ENCODE measurements around the gene LINC00237.

Gene LINC00237

DNA sequence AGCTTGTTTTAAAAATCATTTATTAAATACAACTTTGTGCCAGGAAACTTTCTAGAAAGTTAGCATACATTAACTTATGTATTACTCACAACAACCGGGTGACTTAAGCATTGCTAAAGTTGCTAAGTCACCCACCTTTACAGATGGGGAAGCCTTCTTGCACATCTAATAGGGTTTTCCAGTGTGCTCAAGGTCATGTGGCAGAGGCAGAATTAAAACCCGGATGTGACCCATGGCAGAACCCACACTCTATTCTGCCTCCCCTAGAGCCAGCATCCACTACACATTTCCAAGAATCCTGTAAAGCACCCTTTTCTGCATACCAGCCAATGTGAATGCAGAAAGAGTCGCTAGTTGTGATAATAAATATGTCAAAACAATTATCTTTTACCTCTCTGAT, 13.4 kb downstream of the LINC00237 start:
- TF ChIP-seq, protein P1, sequence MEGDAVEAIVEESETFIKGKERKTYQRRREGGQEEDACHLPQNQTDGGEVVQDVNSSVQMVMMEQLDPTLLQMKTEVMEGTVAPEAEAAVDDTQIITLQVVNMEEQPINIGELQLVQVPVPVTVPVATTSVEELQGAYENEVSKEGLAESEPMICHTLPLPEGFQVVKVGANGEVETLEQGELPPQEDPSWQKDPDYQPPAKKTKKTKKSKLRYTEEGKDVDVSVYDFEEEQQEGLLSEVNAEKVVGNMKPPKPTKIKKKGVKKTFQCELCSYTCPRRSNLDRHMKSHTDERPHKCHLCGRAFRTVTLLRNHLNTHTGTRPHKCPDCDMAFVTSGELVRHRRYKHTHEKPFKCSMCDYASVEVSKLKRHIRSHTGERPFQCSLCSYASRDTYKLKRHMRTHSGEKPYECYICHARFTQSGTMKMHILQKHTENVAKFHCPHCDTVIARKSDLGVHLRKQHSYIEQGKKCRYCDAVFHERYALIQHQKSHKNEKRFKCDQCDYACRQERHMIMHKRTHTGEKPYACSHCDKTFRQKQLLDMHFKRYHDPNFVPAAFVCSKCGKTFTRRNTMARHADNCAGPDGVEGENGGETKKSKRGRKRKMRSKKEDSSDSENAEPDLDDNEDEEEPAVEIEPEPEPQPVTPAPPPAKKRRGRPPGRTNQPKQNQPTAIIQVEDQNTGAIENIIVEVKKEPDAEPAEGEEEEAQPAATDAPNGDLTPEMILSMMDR (IDR thresholded peaks at IDR 0.05; ENCODE audit: extremely low read depth, insufficient read depth, missing control alignments): no peak
- DNase-seq (ENCODE audit: low spot score): no peak
- in situ Hi-C loops (cut with MboI; ENCODE audit: low pct_unique_long_range_greater_than_20kb, low sequenced_read_pairs, unreplicated experiment): no loop called here

GRCh38 chr20:21090721-21091120, 15.4 kb downstream of the LINC00237 start:
- TF ChIP-seq, protein P1 (IDR thresholded peaks at IDR 0.05; ENCODE audit: extremely low read depth, insufficient read depth, missing control alignments): no peak
- DNase-seq (ENCODE audit: low spot score): no peak
- in situ Hi-C loops (cut with MboI; ENCODE audit: low pct_unique_long_range_greater_than_20kb, low sequenced_read_pairs, unreplicated experiment): no loop called here

DNA sequence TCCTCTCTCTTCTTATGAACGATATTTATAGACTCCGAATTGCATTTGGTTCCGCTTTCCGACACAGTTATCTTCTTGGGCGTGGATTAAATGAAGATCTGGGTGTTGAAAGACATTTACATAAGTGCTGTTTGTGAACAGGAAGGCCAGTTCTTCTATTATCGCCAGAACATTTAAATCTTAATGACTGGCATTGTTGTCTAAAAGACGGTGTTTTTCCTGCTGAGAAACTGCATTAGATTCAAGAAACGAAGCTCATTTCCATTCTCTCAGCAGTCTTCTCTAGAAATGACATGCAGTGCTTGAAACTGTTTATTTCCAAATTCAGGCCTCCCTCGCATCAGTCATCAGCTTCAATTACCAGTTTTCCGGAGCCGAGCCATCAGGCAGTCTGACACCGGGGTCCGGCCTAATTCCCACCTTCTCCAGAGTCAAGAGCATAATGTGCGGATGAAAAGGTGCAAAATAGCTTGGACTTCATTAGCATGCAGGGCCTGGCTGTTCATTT, 16.0 kb downstream of the LINC00237 start:
- in situ Hi-C loops (cut with MboI; ENCODE audit: low pct_unique_long_range_greater_than_20kb, low sequenced_read_pairs, unreplicated experiment): no loop called here
- no peak for DNase-seq (ENCODE audit: low spot score)
- TF ChIP-seq, protein P1 (IDR thresholded peaks at IDR 0.05; ENCODE audit: extremely low read depth, insufficient read depth, missing control alignments): no peak

- DNase-seq (ENCODE audit: low spot score): no peak
- in situ Hi-C loops (cut with MboI; ENCODE audit: low pct_unique_long_range_greater_than_20kb, low sequenced_read_pairs, unreplicated experiment): no loop called here
- TF ChIP-seq, protein P1 (IDR thresholded peaks at IDR 0.05; ENCODE audit: extremely low read depth, insufficient read depth, missing control alignments): no peak
Observed at GRCh38 chr20:21089391-21089790, 16.8 kb downstream of the LINC00237 start.

GRCh38 chr20:21087862-21088540, 18.2 kb downstream of the LINC00237 start:
- in situ Hi-C loops (cut with MboI; ENCODE audit: low pct_unique_long_range_greater_than_20kb, low sequenced_read_pairs, unreplicated experiment): no loop called here
- DNase-seq (ENCODE audit: low spot score): no peak
- TF ChIP-seq, protein P1 (IDR thresholded peaks at IDR 0.05; ENCODE audit: extremely low read depth, insufficient read depth, missing control alignments): no peak

- in situ Hi-C loops (cut with MboI; ENCODE audit: low pct_unique_long_range_greater_than_20kb, low sequenced_read_pairs, unreplicated experiment): no loop called here
- TF ChIP-seq, protein P1 (IDR thresholded peaks at IDR 0.05; ENCODE audit: extremely low read depth, insufficient read depth, missing control alignments): no peak
- no peak for DNase-seq (ENCODE audit: low spot score)
Observed at GRCh38 chr20:21083825-21084325, 22.3 kb downstream of the LINC00237 start.

Measured in GM13977 (cell line).